Cortex of kidney (tissue), 1 donor: ENCODE measurements around the gene RNF214.

Source experiments
- DNase-seq: peaks from one replicate; lab custom pipeline; 2025; lab: John Stamatoyannopoulos, UW

Gene RNF214

DNA sequence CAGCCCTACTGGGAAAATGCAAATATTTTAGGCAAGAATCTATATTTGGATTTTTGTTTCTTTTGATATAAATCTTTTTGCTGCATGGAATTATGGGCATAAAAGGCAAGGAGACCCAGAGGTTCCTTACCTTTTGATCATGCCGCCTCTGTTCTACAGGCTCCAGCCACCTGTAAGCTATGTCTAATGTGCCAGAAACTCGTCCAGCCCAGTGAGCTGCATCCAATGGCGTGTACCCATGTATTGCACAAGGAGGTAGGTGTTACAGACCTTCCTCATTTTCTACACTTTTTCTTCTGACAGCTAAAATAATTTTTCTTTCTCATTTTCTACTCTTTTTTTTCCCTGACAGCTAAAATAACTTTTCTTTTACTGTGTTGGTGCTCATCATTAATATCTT is 50.5 kb downstream of the RNF214 start:
- no peak for DNase-seq

DNA sequence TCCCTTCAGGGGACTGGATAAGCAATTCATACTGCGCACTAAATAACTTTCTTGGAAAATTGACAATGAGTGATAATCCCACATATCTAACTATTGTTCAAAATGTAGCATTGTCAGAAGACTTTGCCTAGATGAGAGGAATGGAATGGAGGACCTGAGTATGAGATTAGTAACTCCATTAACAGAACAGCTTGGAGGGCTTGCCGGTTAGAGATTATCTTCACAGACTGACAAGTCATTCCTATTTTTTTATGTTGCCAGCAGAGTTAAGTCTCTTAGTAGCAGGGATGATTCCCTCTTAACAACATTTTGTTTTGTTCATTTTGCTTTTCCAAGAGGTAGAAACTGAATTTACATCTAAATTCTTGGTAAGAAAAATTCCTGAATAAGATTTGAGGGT is 51.6 kb downstream of the RNF214 start:
- DNase-seq = no peak

DNA sequence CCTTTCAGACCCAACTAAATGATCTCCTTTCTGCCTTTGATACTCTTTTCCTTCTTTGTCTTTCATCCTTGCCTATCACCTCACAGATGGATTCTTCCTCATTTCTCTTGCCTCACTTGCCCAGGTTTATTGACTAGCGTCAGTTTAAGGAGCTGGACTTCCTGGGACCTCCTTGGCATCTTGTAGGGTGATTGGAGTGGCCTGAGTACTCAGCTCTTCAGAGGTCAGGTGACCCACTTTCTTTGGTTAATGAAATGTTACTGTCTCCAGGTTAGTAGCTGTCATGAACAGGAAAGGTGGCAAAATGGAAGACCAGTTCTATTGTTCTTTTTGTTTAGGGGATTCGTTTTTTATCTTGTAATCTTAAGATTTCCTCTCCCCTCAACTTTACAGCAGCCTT is 54.1 kb downstream of the RNF214 start:
- DNase-seq = no peak

DNA sequence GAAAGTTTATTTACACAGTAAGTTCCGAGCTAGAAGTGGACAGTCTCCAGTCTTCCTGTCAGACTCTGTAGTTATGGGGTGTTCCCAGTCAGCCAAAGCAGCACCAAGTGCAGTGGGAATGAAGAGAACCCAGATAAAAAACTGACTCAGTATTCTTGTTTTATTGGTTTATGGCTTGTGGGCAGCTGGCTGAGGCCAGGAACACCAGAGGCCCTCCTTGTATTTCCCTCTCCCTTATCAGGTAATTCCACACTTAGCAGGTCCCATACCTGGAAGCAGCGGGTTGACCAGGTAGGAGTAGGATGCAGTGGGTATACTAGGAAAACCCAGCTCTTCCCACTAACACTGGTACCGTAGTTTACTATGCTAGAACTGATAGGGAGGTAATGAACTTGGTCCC is 55.2 kb downstream of the RNF214 start:
- no peak for DNase-seq

DNA sequence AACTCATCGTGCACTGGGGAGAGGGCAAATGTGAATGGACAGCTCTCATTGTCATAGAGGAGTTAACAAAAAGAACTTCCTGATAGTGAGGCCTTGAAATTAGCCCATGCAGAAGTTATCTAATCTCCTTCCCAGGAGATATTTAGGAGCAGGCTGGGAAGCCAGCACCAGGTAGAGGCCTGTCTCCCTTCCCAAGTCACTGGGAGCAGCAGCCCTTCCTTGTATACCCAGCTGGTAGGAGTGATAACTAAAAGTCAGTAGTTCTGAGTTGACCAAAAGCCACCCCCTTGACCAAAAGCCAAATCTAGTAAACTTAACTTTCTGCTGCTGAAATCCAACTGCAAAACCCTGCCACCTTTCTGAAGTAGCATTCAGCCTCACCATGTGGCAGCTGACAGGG is 57.3 kb downstream of the RNF214 start:
- DNase-seq = no peak

DNA sequence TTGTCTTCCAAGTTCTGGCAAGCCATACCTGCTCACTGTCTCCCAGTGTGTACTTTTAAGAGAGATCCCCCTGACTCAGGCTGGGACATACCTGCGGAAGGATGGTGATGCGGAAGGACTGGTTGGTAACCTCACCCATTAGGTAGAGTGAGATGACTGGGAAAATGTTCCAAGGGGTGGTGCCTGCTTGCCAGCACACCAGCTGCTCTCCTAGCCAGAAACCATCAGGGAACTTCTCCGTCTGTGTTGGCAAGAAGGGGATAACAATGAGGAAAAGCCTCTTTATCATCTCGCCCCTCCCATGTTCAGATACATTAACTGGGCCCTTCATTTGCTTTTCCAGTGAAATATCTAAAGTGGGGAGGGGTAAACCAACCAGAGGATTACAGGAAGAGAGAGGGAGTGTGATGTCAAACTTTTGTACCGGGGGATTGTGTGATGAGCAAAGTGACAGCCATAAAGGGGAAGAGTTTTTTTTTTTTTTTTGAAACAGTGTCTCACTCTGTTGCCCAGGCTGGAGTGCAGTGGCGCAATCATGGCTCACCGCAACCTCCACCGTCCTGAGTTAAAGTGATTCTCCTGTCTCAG is 58.4 kb downstream of the RNF214 start, which contains the start of gene BACE1-AS:
TSS of gene BACE1-AS (plus strand) at position 538 of the 588 bp plus-strand sequence.
- no peak for DNase-seq

DNA sequence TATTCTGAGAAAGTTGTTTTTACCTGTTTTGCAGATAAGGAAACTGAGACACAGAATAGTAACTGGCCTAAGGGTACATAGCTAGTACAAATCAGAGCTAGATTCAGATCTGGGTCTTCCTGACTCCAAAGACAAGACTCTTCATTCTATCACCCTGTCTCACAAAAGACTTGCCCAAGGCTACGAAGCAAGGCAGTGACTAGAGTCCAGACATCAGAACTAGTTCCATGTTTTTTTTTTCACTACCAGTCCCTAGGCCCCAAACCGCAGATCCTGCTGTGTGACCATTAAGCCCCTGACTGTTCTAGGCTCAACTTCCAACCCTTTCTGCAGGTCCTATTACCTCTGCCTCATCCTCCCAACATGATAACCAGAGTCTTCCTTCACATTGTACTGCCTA is 60.1 kb downstream of the RNF214 start:
- no peak for DNase-seq

DNA sequence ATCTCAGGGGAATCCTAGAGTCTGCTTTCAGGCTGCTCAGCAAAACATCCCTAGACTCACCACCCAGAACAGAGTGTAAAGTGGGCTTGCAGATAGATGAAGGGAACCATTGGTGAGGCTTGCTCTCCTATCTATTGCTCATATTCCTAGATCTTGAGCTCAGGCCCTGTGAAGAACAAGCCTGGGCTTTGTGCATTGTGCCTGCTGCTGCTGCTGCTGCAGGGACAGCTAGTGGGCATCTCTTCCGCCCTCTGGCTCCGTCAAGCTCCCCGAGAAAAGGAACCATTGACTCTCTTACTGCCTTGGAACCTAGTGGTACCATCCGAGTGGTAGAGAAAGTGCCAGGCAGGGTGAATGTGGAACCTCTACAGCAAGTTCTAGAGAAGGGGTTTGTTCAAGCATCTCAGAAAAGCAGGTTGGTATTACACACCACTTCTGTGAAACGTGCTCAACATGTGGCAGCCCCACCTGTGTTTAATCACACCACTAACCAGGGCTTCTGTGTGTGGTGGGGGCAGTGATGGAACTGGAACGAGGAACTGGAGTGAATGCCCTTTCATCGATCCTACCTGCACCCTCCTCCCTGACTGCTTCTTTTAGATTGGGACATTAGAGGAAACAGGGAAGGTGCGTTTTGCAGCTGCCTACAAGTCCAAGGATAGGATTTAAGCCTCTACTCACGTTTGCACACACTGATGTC is 63.1 kb downstream of the RNF214 start:
- DNase-seq = no peak

DNA sequence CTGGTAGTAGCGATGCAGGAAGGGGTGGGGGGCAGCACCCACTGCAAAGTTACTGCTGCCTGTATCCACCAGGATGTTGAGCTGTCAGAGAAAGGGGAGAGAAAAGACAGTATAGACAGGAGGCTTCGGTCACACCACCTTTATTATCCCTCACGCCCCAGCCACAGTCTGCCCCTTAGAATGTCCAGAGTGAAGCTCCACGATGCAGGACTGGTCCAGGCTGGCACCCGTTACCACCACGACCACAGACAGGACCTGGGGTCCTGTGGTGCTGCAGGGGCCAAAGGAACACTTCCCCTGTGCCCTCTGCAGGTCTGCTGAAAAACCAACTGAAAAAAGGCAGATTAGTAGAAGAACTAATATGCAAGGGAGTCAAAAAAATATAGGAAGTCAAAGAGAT is 64.4 kb downstream of the RNF214 start:
- no peak for DNase-seq

DNA sequence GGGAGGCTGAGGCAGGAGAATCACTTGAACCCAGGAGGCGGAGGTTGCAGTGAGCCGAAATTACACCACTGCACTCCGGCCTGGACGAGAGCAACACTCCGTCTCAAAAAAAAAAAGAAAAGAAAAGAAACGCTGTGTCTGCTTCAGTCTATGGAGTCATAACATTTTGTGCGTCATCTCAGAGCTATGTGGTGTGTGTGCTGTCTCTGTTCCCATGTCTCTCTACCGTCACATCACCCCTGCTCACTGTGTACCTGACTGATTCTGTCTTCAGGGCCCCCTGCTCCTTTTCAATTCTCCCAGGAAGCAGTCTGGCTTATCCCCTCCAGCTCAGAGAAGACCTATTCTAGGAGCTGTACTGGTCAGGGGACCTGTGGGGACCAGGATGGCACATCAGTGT is 65.7 kb downstream of the RNF214 start:
- no peak for DNase-seq

DNA sequence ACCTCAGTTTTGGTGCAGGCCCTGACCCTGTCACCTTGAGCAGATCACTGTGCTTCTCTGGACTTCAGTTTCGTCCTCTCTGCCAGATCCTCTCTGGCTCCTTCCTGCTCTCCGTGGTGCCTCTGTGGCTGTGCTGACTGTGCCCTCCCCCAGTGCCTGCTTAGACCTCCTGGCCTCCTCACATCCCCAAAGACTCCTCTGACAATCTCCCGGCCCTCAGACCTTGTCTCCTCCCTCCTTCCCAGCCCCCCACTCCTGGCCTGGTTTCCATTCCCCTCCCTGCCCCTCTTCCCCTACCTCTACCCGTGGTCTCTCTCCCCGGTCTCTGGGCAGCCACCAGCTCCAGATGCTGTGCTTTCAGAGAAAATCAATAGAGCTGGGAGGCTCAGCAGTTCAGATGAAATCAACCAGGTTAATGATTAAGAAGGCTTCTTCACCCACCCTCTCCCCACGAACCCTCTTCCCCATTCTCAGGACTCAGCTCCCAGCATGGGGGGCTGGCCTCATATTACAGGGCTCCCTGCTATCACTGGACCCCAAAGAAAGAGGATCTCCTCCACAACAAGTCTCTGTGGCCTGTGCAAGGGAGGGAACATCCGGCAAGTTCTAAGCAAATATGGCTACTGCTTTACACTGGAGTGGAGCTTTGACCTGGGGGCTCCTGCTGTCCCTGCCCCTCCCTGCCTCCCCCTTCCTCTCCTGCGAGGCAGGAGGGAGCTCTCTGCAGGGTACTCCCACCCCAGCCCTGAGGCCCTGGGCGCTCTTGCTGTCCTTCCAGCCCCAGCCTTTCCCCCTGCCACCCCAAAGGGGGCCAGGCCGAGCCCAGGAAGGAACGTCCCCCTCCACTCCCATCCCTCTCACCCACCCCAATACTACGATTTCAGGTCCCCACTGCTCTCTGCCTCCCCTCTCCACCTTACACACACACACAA is 67.1 kb downstream of the RNF214 start:
- no peak for DNase-seq

DNA sequence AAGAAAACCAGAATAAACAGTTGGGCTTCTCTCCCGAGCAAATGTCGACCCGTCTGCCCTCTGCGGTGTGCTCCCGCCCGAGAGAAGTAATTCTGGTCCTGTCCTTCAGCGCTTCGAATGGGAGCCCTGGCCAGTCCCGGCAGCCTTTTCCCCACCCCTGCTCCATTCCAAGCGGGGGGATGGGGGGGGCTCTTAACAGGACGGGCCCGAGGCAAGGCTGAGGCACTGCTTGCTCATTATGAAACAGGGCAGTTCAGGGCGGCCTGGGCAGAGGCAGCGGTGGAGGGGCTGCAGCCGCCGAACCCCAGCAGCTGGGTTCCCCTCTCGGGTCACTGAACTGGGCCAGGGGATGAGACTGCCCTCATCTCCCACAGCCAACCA is 67.8 kb downstream of the RNF214 start:
- no peak for DNase-seq

DNA sequence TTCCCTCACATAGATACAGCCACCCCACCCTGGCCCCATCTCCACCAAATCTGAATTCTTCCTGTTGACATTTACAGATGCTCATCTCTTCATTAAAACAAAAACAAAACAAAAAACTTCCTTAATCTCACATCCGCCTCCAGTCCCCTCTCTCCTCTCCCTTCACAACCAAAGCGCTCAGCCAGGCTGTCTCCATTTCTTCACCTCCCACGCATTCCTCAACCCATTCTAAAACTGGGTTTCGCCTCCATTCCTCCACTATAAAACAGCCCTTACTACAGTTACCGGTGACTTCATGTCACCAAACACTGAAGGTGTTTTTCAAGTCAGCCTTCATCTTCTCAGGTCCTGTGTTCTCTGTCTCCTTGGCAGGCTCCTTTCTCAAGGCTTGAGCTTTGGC is 68.3 kb downstream of the RNF214 start:
- DNase-seq = no peak

DNA sequence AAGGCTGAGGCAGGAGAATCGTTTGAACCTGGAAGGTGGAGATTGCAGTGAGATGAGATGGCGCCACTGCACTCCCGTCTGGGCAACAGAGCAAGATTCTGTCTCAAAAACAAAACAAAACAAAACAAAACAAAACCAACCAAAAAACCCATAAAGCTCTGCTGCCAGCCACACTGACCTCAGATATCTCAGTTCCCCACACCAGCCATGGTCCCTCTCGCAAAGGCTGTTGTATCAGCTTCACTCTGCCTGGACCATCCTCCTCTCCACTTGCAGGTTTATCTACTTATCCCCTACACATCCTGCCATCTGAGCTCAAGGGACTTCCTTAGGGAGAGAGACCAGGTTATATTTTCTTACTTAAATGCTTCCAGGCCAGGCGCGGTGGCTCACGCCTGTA is 69.8 kb downstream of the RNF214 start:
- no peak for DNase-seq

DNA sequence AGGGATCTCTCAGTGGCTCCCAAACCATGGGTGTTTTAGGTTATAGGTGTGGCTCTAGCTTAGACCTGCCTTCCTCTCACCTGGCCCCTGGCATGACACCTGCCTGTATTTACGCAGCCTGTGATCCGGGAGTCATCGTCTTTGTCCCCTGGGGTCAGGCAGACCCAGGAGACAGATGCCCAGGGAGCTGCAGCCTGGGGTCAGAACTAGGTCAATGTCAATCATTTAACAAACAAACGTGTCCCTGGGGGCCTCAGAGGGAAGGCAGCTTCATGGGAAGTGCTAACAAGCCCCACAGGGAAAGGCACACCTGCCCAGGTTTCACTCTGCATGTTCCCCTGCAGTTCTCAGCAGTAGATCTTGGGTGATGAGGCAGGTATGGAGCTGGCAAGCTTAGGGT is 70.6 kb downstream of the RNF214 start:
- no peak for DNase-seq

DNA sequence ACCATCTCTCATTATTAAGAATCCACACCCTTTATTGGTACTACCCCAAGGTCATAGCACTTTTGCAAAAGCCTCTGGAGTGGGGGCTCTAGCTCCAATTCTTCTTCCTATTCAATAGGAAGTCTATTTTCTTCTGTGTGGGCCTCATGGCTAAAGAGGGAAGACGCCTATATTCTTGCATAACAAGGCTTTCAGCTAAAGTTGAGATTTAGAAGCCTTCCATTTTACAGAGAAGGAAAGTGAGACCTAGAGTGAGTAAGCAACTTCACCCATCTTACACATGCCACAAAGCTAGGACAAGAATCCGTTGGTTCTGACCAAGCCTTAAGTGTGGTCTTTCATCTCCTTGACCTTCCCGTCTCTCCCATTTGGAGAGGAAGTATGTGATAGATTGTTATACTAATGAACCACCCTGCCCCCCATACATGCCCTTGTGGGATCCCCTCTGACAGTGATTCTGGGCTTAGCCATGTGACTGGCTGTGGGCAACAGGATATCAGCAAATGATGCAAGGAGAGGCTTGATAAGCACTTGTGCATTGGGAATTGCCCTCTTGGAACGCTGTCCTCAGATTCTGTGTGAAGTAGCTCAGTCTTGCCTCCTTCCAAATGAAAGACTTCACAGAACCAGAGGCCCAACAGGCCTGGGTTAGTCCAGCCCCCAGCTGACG is 71.3 kb downstream of the RNF214 start:
- no peak for DNase-seq

DNA sequence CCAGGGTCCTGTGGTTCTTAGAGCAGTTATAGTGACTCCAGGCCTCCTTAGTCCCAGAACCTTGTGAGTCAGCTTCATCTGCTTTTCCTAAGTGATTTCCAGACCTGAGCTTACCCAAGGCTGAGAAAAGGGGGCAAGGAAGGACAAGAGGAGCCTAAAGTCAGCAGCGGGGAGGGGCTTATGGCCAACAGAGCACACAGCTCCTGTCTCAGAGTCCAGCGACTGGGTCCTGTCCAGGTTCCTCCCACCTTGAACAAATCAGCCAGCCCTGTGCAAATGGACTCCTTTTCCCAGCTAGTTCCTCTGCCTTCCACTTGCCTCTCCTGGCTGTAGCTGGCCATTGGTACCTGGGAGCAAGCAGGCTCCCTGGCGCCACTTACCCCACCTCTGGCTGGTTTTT is 72.7 kb downstream of the RNF214 start:
- DNase-seq = no peak

DNA sequence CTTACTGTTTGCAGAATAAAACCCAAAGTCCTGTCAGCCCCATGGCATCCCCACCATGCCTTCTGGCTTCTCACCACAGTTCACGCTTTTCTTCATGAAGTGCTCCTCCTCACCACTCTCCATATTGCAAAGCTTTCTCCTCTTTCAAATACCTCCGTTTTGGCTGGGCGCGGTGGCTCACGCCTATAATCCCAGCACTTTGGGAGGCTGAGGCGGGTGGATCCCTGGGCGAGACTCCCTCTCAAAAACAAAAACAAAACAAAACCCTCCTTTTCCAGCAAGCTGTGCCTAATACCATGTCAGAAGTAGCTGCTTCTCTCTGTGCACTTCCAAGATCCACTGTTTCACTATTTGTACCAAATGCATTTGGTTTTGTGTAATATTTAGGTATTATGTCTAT is 76.8 kb downstream of the RNF214 start:
- no peak for DNase-seq

DNA sequence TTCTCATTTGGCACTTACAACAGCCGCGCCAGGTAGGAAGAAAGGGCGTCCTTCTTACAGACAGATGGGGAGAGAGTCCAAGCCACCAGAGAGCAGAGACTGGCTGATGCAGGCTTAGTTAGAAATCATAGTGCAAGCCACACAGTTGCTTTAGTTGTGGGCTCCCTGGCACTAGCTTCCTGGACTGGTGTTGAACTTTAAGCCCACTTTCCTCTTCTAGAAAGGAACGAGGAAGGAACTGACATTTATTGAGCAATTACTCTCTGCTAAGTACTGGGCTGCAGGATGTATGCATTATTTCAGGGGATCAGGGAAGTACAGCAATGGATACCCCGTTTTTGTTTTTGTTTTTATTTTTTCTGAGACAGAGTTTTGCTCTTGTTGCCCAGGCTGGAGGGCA is 80.6 kb downstream of the RNF214 start:
- DNase-seq = no peak

DNA sequence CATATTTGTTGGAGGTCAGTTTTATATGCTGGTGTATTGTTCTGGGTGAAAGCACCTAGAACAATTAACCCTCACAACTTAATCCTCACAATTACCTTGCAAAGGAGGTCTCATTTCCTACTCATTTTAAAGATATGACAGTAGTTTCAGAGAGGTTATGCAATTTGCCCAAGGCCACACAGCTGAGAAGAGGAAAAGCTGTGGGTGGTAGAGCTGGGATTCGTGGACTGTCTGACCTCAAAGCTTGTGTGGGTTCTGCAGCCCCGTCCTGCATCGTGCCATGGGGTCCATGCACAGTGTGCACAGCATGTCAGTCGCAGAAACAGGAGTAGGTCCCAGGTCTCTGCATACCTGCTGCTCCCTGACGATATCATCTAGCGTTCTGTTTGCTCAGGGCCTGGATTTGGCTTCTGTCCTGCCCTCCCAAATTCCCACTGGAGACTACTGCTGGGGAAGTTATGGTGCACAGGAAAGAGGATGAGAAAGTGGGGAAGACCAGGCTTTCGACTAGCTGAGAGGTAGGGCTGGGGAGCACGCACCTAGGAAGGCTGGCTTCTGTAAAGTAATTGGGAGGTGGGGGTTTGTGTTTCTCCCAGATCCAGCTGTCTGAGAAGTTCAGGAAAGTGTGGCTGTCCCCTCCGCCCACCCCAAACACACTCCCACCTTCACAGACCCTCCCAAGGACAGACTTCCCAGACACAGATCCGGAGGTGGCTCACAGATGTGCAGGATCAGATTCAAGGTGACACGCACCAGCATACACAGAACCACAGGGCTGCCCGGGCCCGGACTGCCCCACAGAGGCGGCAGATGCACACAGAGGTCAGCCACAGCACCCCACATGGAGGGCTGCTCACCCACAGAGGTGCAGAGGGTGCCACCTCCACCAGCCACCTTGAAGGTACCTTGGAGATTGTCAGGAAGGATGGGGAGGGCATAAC is 81.6 kb downstream of the RNF214 start:
- no peak for DNase-seq

DNA sequence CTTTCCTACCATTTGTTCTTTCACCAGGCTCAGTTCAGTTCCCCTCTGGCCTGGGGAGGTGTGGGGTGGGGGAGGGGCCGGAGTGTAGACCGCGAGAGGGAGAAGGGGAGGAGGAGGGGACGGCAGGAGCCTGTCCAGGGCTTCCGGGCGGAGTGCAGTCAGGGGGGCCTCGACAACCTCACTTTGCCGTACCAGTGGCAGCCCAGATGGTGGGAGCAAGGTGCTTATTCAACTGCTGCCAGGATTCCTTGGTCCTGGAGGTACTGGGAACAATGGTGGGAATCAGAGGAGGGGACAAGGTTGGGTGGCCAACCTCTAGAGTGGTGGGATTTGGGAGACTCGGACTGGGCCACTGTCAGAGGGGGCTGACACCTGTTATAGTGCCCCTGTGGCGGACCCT is 82.4 kb downstream of the RNF214 start:
- no peak for DNase-seq
